Measurements from ENCODE around the gene CDK18. TPM values are rescaled to one million over a fixed set of nuclear protein-coding genes. Genes with fewer than 3 reads are reported as not detected.
A peak's percentile ranks its signal among the peaks of the same experiment; 100 is the strongest.

Gene CDK18
- total RNA-seq, 2 donors from 2014 or later, result 0.28 to 0.71 TPM

- no peaks in the 10 kb centered on the region for H3K9me3 Mint-ChIP-seq
- no peaks in the 10 kb centered on the region for H3K36me3 Mint-ChIP-seq
- H3K27ac Mint-ChIP-seq, result no peak overlapping the region
- no peak for ATAC-seq
- H3K4me1 Mint-ChIP-seq (ENCODE audit: low read depth in 2 of 2), result peaks cover 31 to 32% of the 10 kb centered on the region in 2 donors
- H3K4me3 Mint-ChIP-seq, result no peak overlapping the region
- DNase-seq (ENCODE audit: low spot score), result no peak
- H3K27me3 Mint-ChIP-seq, result peaks cover 13 to 15% of the 10 kb centered on the region in 2 donors
These were observed 18.2 kb upstream of the CDK18 start for GRCh38 chr1:205486258-205486657.

GRCh38 chr1:205488074-205488723 lies 16.3 kb upstream of the CDK18 start:
- H3K4me1 Mint-ChIP-seq (ENCODE audit: low read depth in 2 of 2), result peaks cover 15 to 18% of the 10 kb centered on the region in 2 donors
- H3K27ac Mint-ChIP-seq, result peak overlapping the region in 1 of 2 donors; percentile 72
- no peak overlapping the region for H3K4me3 Mint-ChIP-seq
- DNase-seq (ENCODE audit: low spot score) (peak; percentile 70), ATAC-seq (peak; percentile 69 to 81)
- no peaks in the 10 kb centered on the region for H3K36me3 Mint-ChIP-seq
- H3K9me3 Mint-ChIP-seq, result no peaks in the 10 kb centered on the region
- H3K27me3 Mint-ChIP-seq, result peaks cover 15 to 16% of the 10 kb centered on the region in 2 donors

DNA sequence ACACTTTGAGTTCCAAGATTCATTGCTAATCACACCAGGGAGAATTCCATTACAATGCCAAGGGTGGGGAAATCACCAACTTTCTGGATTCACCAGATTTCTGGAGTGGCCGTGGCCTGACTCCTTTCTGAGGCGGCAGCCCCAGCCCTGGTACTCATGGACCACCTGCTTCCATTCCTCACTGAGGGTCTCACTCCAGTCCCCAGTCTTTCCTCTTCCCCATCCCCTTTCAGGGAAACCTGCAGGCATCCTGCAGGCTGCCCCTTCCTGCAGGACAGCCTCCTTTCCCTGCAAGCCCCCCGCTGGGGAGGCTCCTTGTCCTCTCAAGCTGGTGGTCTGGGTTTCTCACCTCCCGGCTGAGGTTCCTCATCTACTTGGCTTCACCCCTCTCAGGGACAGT lies 12.7 kb upstream of the CDK18 start:
- H3K4me1 Mint-ChIP-seq (ENCODE audit: low read depth in 2 of 2), result peaks cover 4 to 15% of the 10 kb centered on the region in 2 donors
- no peaks in the 10 kb centered on the region for H3K36me3 Mint-ChIP-seq
- no peak overlapping the region for H3K4me3 Mint-ChIP-seq
- no peaks in the 10 kb centered on the region for H3K9me3 Mint-ChIP-seq
- no peak overlapping the region for H3K27ac Mint-ChIP-seq
- DNase-seq (ENCODE audit: low spot score) (no peak), ATAC-seq (no peak)
- H3K27me3 Mint-ChIP-seq, result peaks cover 7 to 27% of the 10 kb centered on the region in 2 donors

DNA sequence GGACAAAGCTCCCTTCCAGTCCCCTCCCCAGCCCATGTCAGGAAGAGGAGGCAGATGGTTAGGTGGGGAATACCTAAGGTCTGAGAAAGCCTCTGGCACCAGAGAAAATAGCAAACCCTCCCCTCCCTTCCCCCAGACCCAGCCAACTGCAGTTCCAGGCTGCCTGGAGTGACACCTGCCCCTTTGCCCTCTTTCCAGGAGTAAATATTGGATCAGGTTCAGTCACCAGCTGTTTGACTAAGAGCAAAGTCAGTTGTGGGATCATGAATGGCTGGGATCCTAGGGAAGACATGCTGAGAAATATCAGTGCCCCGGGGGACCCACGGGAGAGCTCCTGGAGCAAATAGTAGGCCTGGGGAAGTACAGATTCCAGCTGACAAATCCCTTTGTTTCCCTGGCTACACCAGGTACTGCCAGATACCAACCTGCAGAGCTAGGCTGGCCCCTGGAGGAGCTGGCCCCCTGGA lies 12.2 kb upstream of the CDK18 start:
- Mint-ChIP-seq H3K4me1 (ENCODE audit: low read depth in 2 of 2) (peaks cover 4 to 15% of the 10 kb centered on the region in 2 donors), H3K9me3 (no peaks in the 10 kb centered on the region), H3K36me3 (no peaks in the 10 kb centered on the region)

DNA sequence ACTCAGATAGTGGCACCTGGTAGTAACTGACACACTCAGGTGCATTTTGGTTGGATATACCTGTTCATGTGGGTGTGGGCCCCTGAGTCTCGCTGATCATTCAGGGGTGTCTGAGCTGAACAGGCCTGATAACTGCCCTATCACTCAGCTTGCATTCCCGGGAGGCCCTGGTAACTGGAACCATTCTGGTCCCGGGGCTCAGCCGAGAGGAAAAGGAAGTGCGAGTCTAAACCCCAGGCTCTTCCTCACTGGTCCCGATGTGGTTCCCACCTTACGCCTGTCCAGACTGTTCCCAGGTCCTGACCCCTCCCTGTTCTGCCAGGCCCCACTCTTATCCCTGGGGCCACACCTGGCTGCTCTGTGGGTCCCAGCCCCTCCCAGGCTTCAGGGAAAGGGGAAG lies 11.7 kb upstream of the CDK18 start:
- Mint-ChIP-seq H3K36me3 (no peaks in the 10 kb centered on the region), H3K27me3 (peaks cover 7 to 29% of the 10 kb centered on the region in 2 donors), H3K27ac (no peak overlapping the region), H3K9me3 (no peaks in the 10 kb centered on the region), H3K4me1 (ENCODE audit: low read depth in 2 of 2) (peaks cover 4 to 15% of the 10 kb centered on the region in 2 donors), H3K4me3 (no peak overlapping the region)
- no peak for ATAC-seq
- no peak for DNase-seq (ENCODE audit: low spot score)

More for the DNA sequence above, 12.2 kb upstream of the CDK18 start:
- no peak overlapping the region for H3K4me3 Mint-ChIP-seq
- ATAC-seq (no peak), DNase-seq (ENCODE audit: low spot score) (no peak)
- peaks cover 7 to 27% of the 10 kb centered on the region in 2 donors for H3K27me3 Mint-ChIP-seq
- no peak overlapping the region for H3K27ac Mint-ChIP-seq

DNA sequence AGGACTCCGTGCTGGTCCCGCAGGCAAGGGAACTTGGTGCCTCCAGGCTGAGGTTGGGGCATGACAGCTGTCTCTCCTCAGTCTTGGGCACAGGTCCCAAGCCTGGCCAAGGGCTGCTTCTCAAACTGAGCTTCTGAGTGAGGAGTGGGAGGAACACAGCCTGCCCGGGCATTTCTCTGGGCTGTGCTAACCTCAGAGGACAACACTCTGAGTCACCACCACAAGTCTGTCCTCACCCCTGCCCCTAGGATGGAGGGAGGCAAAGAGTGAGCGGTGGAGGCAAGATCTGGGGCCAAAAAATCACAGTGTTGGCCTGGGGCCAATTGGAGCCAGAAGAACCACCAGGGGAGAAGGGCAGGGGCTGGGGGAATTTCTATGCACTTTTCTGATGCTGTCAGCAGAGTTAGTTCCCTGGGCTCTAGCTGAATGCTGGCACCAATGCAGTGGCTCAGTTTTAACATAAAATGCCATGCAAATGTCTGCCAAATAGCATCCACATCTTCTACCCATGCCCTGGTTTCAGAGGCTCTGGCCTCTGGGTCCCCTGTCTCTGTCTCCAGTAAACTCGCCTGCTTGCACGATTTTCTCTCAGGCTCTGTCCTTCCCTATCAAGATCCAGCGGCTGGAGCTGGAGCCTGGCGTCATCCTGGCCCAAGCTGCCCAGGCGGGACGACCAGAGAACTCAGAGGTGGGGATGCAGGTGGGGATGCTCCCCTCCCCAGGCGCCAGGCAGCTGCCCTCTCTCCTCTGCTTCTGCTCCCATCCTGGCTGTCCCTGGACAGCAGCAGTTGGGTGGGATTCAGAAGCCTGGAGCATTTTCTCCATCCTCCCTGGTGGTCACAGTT lies 11.0 kb upstream of the CDK18 start:
- no peaks in the 10 kb centered on the region for H3K9me3 Mint-ChIP-seq
- DNase-seq (ENCODE audit: low spot score), result no peak
- peak; percentile 77 to 83 for ATAC-seq
- H3K27me3 Mint-ChIP-seq, result peaks cover 0 to 25% of the 10 kb centered on the region in 2 donors
- H3K27ac Mint-ChIP-seq, result no peak overlapping the region
- peaks cover 0 to 11% of the 10 kb centered on the region in 2 donors for H3K4me1 Mint-ChIP-seq (ENCODE audit: low read depth in 2 of 2)
- no peaks in the 10 kb centered on the region for H3K36me3 Mint-ChIP-seq
- no peak overlapping the region for H3K4me3 Mint-ChIP-seq

DNA sequence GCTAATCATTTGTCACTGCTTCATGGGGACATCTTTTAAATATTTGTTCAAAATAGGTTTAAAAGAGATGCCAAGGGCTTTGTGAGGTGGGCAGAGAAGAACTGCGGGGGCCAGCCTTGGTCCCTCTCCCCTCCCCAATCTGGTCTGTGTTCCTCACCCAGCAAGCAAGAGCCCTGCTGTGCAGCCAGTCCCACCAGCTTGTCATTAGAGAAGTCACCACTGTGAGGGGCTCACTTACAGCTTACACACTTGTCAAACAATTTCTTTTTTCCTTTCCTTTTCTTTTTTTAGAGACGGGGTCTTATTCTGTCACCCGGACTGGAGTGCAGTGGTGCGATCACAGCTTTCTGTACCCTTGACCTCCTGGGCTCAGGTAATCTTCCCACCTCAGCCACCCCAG lies 10.4 kb upstream of the CDK18 start:
- peaks cover 0 to 11% of the 10 kb centered on the region in 2 donors for H3K4me1 Mint-ChIP-seq (ENCODE audit: low read depth in 2 of 2)
- no peaks in the 10 kb centered on the region for H3K9me3 Mint-ChIP-seq
- no peaks in the 10 kb centered on the region for H3K36me3 Mint-ChIP-seq
- no peak overlapping the region for H3K4me3 Mint-ChIP-seq
- ATAC-seq (no peak), DNase-seq (ENCODE audit: low spot score) (no peak)
- H3K27ac Mint-ChIP-seq, result no peak overlapping the region
- H3K27me3 Mint-ChIP-seq, result peaks cover 0 to 24% of the 10 kb centered on the region in 2 donors

DNA sequence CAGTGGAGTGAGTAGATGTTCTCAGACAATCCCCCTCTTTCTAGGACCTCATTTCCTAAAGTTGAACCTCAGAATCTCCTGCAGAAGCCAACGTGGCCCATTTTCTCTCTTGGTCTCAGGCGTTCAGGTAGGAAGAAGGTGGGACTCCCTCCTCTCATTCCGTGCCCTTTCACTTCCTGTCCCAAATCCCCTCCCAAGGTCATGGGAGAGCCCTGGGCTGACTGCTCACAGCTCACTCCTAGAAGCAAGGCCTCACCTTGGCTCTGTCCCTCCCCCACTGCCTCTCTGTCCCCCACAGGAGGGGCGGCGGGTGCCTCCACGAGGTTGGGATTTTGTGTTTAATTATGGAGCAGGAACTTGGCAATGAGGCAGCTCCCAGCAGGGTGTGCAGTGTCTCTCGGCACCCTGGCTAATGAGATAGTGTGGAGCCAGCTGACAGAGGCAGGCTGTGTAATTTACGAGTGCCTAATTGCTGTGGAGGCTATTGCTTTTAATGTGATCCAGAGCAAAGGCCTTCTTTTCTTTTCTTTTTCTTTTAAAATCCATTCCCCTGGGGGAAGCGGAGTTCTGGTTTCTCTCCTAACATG lies 9.1 kb upstream of the CDK18 start:
- Mint-ChIP-seq H3K36me3 (no peaks in the 10 kb centered on the region), H3K27ac (no peak overlapping the region), H3K9me3 (no peaks in the 10 kb centered on the region), H3K27me3 (peaks cover 0 to 19% of the 10 kb centered on the region in 2 donors), H3K4me1 (ENCODE audit: low read depth in 2 of 2) (peaks cover 0 to 8% of the 10 kb centered on the region in 2 donors), H3K4me3 (no peak overlapping the region)
- ATAC-seq (no peak), DNase-seq (ENCODE audit: low spot score) (no peak)

- Mint-ChIP-seq H3K4me1 (ENCODE audit: low read depth in 2 of 2) (peaks cover 0 to 8% of the 10 kb centered on the region in 2 donors), H3K4me3 (no peak overlapping the region), H3K27ac (no peak overlapping the region), H3K9me3 (no peaks in the 10 kb centered on the region), H3K27me3 (peaks cover 0 to 17% of the 10 kb centered on the region in 2 donors), H3K36me3 (no peaks in the 10 kb centered on the region)
- ATAC-seq, result no peak
- DNase-seq (ENCODE audit: low spot score), result no peak
These were observed 7.8 kb upstream of the CDK18 start for GRCh38 chr1:205496661-205497060.

GRCh38 chr1:205497351-205497750 lies 7.1 kb upstream of the CDK18 start:
- peaks cover 0 to 8% of the 10 kb centered on the region in 2 donors for H3K4me1 Mint-ChIP-seq (ENCODE audit: low read depth in 2 of 2)
- H3K36me3 Mint-ChIP-seq, result no peaks in the 10 kb centered on the region
- DNase-seq (ENCODE audit: low spot score) (no peak), ATAC-seq (no peak)
- no peak overlapping the region for H3K4me3 Mint-ChIP-seq
- no peaks in the 10 kb centered on the region for H3K9me3 Mint-ChIP-seq
- H3K27ac Mint-ChIP-seq, result no peak overlapping the region
- H3K27me3 Mint-ChIP-seq, result peaks cover 0 to 13% of the 10 kb centered on the region in 2 donors

- no peak overlapping the region for H3K4me3 Mint-ChIP-seq
- ATAC-seq, result no peak
- H3K4me1 Mint-ChIP-seq (ENCODE audit: low read depth in 2 of 2), result peaks cover 0 to 2% of the 10 kb centered on the region in 2 donors
- H3K27me3 Mint-ChIP-seq, result peaks cover 0 to 11% of the 10 kb centered on the region in 2 donors
- no peaks in the 10 kb centered on the region for H3K9me3 Mint-ChIP-seq
- H3K36me3 Mint-ChIP-seq, result no peaks in the 10 kb centered on the region
- no peak overlapping the region for H3K27ac Mint-ChIP-seq
- DNase-seq (ENCODE audit: low spot score), result no peak
These were observed 4.7 kb upstream of the CDK18 start for GRCh38 chr1:205499789-205500188.

GRCh38 chr1:205500240-205501233 lies 3.9 kb upstream of the CDK18 start:
- no peak for ATAC-seq
- no peak overlapping the region for H3K4me3 Mint-ChIP-seq
- peaks cover 0 to 8% of the 10 kb centered on the region in 2 donors for H3K27me3 Mint-ChIP-seq
- H3K9me3 Mint-ChIP-seq, result no peaks in the 10 kb centered on the region
- no peak overlapping the region for H3K27ac Mint-ChIP-seq
- H3K36me3 Mint-ChIP-seq, result no peaks in the 10 kb centered on the region
- peaks cover 0 to 5% of the 10 kb centered on the region in 2 donors for H3K4me1 Mint-ChIP-seq (ENCODE audit: low read depth in 2 of 2)
- no peak for DNase-seq (ENCODE audit: low spot score)

Data from natural killer cell treated with Interleukin-12 subunit alpha and Interleukin-12 subunit beta and Interleukin-15 and Interleukin-18, amount 100 ng/mL, for 72 hours (primary cell).